Brain microvascular endothelial cell (primary cell): ENCODE measurements around the gene MYO10.
A peak's percentile ranks its signal among the peaks of the same experiment; 100 is the strongest.

Experiments
- DNase-seq: peaks from one replicate; pipeline ENCODE4 v3.0.0-alpha.2; 2020
- H3K27ac ChIP-seq: fragments of 250-450 bp; sonication (Bioruptor Pico); 2 replicates; pipeline ENCODE4 v1.5.1; 2020; ENCODE audit warnings: mild to moderate bottlenecking, moderate library complexity
- H3K27me3 ChIP-seq: fragments of 250-450 bp; sonication (Bioruptor Pico); replicated peaks from 2 replicates; pipeline ENCODE4 v1.5.1; 2020; ENCODE audit warnings: mild to moderate bottlenecking
- H3K36me3 ChIP-seq: fragments of 250-450 bp; sonication (Bioruptor Pico); replicated peaks from 2 replicates; pipeline ENCODE4 v1.5.1; 2020; ENCODE audit warnings: mild to moderate bottlenecking
- H3K4me3 ChIP-seq: 2 replicates; pipeline ENCODE4 v1.5.1; 2011; ENCODE audit warnings: low read depth, mild to moderate bottlenecking, control low read depth, low read length, moderate library complexity
- CTCF ChIP-seq: IDR thresholded peaks from 2 replicates; pipeline ENCODE4 v1.5.1; 2011; ENCODE audit warnings: low read depth, mild to moderate bottlenecking, moderate library complexity, low read length, control low read depth, inconsistent platforms; ENCODE audit errors: missing control alignments
- in situ Hi-C: cut with HindIII; loops from 2 replicates; pipeline ENCODE4 v1.10.0; 2017; ENCODE audit warnings: low sequenced_read_pairs, low pct_ligation_motif_present

The MYO10 gene

DNA sequence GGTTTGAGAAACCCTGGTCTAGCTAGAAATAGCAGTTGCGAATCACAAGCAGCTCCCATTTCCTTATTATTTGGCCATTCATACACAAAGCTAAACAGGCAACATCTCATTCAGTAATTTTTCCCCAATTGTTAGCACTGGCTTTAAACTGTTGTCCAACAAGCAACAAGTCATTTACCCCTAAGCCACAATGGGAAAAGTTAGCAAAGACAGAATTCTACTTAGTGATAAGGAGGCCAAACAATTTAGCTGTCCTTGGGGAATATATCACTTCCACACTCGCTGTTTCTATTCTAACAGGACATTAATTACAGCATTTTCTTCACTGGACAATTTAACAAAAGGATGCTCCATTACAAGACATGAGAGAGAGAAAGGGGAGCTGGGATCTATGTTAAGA is 2.8 kb downstream of the MYO10 start:
- no peaks in the 10 kb centered on the region for H3K27me3 ChIP-seq
- no peak for DNase-seq
- H3K4me3 ChIP-seq, result peak overlapping the region; percentile 94
- peaks cover 3% of the 10 kb centered on the region for H3K36me3 ChIP-seq
- no peak for TF ChIP-seq CTCF
- in situ Hi-C loops, result loop anchor here (25.0 kb wide), 1 partner anchor 254 kb away; no protein-coding TSS in a partner anchor
- H3K27ac ChIP-seq, result peak overlapping the region; percentile 97

GRCh38 chr5:16932401-16932800 is 3.7 kb downstream of the MYO10 start:
- Histone ChIP-seq H3K27ac (no peak overlapping the region), H3K36me3 (peaks cover 3% of the 10 kb centered on the region), H3K27me3 (no peaks in the 10 kb centered on the region), H3K4me3 (peak overlapping the region; percentile 94)
- TF ChIP-seq CTCF, result no peak
- in situ Hi-C loops, result loop anchor here (25.0 kb wide), 1 partner anchor 255 kb away; no protein-coding TSS in a partner anchor
- no peak for DNase-seq

- Histone ChIP-seq H3K27me3 (no peaks in the 10 kb centered on the region), H3K27ac (no peak overlapping the region), H3K4me3 (no peak overlapping the region), H3K36me3 (peaks cover 3% of the 10 kb centered on the region)
- DNase-seq, result no peak
- in situ Hi-C loops, result loop anchor here (25.0 kb wide), 1 partner anchor 256 kb away; no protein-coding TSS in a partner anchor
- peak; percentile 12 for TF ChIP-seq CTCF
Observed at GRCh38 chr5:16931334-16932110, 4.6 kb downstream of the MYO10 start.

GRCh38 chr5:16930496-16930895 is 5.6 kb downstream of the MYO10 start:
- in situ Hi-C loops, result loop anchor here (25.0 kb wide), 1 partner anchor 257 kb away; no protein-coding TSS in a partner anchor
- no peak for TF ChIP-seq CTCF
- Histone ChIP-seq H3K36me3 (no peaks in the 10 kb centered on the region), H3K4me3 (no peak overlapping the region), H3K27ac (no peak overlapping the region), H3K27me3 (no peaks in the 10 kb centered on the region)
- DNase-seq, result no peak

DNA sequence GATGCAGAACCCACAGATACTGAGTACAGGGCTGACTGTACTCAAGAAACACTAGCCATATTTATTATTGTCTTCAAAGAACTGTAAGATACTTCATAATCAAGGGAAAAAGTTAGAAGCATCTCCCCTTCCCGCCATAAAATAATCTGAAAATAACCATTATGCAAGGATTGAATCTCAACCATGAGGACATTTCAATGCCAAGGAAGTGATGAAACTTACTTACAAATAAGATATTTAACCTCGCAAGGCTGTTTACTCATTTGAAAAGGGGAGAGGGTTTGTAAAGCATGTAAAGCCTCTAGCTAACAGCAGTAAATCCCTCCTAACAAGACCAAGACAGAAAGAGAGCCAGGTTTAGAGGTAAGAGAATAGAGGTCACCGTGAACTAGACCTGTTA is 6.3 kb downstream of the MYO10 start:
- TF ChIP-seq CTCF, result no peak
- DNase-seq, result no peak
- in situ Hi-C loops, result loop anchor here (25.0 kb wide), 1 partner anchor 257 kb away; no protein-coding TSS in a partner anchor
- Histone ChIP-seq H3K27ac (no peak overlapping the region), H3K36me3 (no peaks in the 10 kb centered on the region), H3K4me3 (no peak overlapping the region), H3K27me3 (no peaks in the 10 kb centered on the region)
